CD14-positive monocyte (primary cell): ENCODE results near the gene RHOT1. TPM values are rescaled to one million over a fixed set of nuclear protein-coding genes. Genes with fewer than 3 reads are reported as not detected.
A peak's percentile ranks its signal among the peaks of the same experiment; 100 is the strongest.

Experiments used
- DNase-seq, 3 donors: peaks; one replicate each; pipeline ENCODE4 v3.0.0-alpha.2; 2011 to 2022
- H2AFZ ChIP-seq: 2 replicates; pipeline ENCODE4 v1.6.0; 2012; ENCODE audit warnings: mild to moderate bottlenecking, low read depth, low read length, inconsistent platforms; ENCODE audit not compliant: insufficient read depth, poor library complexity, severe bottlenecking
- H3K27ac ChIP-seq, 2 donors: 1 replicate in 1 of 2; 2 replicates in 1 of 2; pipeline ENCODE4 v1.5.1; 2012 to 2013; ENCODE audit warnings: low read length in 2 of 2, control low read depth in 1 of 2, inconsistent platforms in 1 of 2, low read depth in 1 of 2, mild to moderate bottlenecking in 1 of 2
- H3K27me3 ChIP-seq, 2 donors: one replicate each; pipeline versions ENCODE4 v1.6.0 to v1.6.1; 2011 to 2013; ENCODE audit warnings: low read length in 2 of 2; ENCODE audit not compliant: control insufficient read depth in 2 of 2, insufficient read depth in 2 of 2
- H3K36me3 ChIP-seq, 2 donors: replicated peaks in 1 of 2; 1 replicate in 1 of 2; 2 replicates in 1 of 2; pipeline versions ENCODE4 v1.5.1 to v1.6.1; 2012 to 2013; ENCODE audit warnings: low read length in 2 of 2, control low read depth in 1 of 2, inconsistent platforms in 1 of 2, mild to moderate bottlenecking in 1 of 2; ENCODE audit not compliant: insufficient read depth in 2 of 2, control insufficient read depth in 1 of 2
- H3K4me1 ChIP-seq, 2 donors: 1 replicate in 1 of 2; 2 replicates in 1 of 2; pipeline versions ENCODE4 v1.5.1 to v1.6.1; 2012 to 2013; ENCODE audit warnings: low read length in 2 of 2, control low read depth in 1 of 2, inconsistent platforms in 1 of 2, mild to moderate bottlenecking in 1 of 2, moderate library complexity in 1 of 2; ENCODE audit not compliant: insufficient read depth in 2 of 2, control insufficient read depth in 1 of 2
- H3K4me2 ChIP-seq: replicated peaks from 2 replicates; pipeline ENCODE3; 2012; ENCODE audit warnings: low read length, moderate library complexity, mild to moderate bottlenecking; ENCODE audit not compliant: poor library complexity, severe bottlenecking; ENCODE audit errors: extremely low read depth
- H3K4me3 ChIP-seq, 3 experiments: fragments of 200-600 bp in 1 of 3; sonication (generic) in 1 of 3; replicated peaks in 1 of 3; 1 replicate in 2 of 3; 2 replicates in 1 of 3; pipeline ENCODE4 v1.5.1; 2011 to 2013; ENCODE audit warnings: low read length in 3 of 3, mild to moderate bottlenecking in 3 of 3, control low read depth in 2 of 3, low read depth in 2 of 3, inconsistent platforms in 1 of 3, moderate library complexity in 1 of 3
- H3K79me2 ChIP-seq: 2 replicates; pipeline ENCODE4 v1.6.0; 2012; ENCODE audit warnings: mild to moderate bottlenecking, control low read depth, inconsistent platforms, low read length, moderate library complexity; ENCODE audit not compliant: insufficient read depth
- H3K9ac ChIP-seq: 2 replicates; pipeline ENCODE4 v1.6.0; 2017; ENCODE audit warnings: low read length, mild to moderate bottlenecking; ENCODE audit not compliant: insufficient read depth, poor library complexity, severe bottlenecking
- H3K9me3 ChIP-seq, 2 donors: replicated peaks in 1 of 2; 1 replicate in 1 of 2; 2 replicates in 1 of 2; pipeline versions ENCODE4 v1.5.1 to v1.6.1; 2012 to 2013; ENCODE audit warnings: low read length in 2 of 2, control low read depth in 1 of 2; ENCODE audit not compliant: control insufficient read depth in 1 of 2, insufficient read depth in 1 of 2
- H4K20me1 ChIP-seq: 2 replicates; pipeline ENCODE4 v1.6.0; 2012; ENCODE audit warnings: mild to moderate bottlenecking, low read length, control low read depth, moderate library complexity; ENCODE audit not compliant: insufficient read depth
- H3K27ac Mint-ChIP-seq, 7 donors: one replicate each; pipeline ENCODE4 v1.8.0; 2020; ENCODE audit warnings: mild to moderate bottlenecking in 7 of 7, mixed read lengths in 7 of 7, moderate library complexity in 6 of 7, inconsistent platforms in 2 of 7
- H3K27me3 Mint-ChIP-seq, 3 donors: one replicate each; pipeline ENCODE4 v1.8.0; 2021 to 2022; ENCODE audit warnings: low read depth in 3 of 3, mild to moderate bottlenecking in 3 of 3, mixed read lengths in 3 of 3, moderate library complexity in 3 of 3, inconsistent platforms in 1 of 3
- H3K36me3 Mint-ChIP-seq, 2 donors: one replicate each; pipeline ENCODE4 v1.8.0; 2020; ENCODE audit warnings: mixed read lengths in 2 of 2, inconsistent platforms in 1 of 2, mild to moderate bottlenecking in 1 of 2
- H3K4me1 Mint-ChIP-seq: one replicate; pipeline ENCODE4 v1.8.0; 2020; ENCODE audit warnings: mild to moderate bottlenecking, mixed read lengths
- H3K4me3 Mint-ChIP-seq, 2 donors: one replicate each; pipeline ENCODE4 v1.8.0; 2020; ENCODE audit warnings: mild to moderate bottlenecking in 2 of 2, mixed read lengths in 2 of 2, moderate library complexity in 1 of 2
- H3K9me3 Mint-ChIP-seq, 7 donors: one replicate each; pipeline ENCODE4 v1.8.0; 2020 to 2022; ENCODE audit warnings: mixed read lengths in 7 of 7, mild to moderate bottlenecking in 6 of 7, moderate library complexity in 6 of 7, inconsistent platforms in 2 of 7
- WGBS: methylation state at CpG from one replicate; pipeline ENCODE4 v1.1.5; 2013; ENCODE audit warnings: missing lambda C conversion rate; ENCODE audit not compliant: insufficient coverage; 5-methylcytosine and 5-hydroxymethylcytosine counted together
- intact Hi-C, 2 donors: fragments of 100-400 bp; cut with micrococcal nuclease; formaldehyde crosslinking; loops; one replicate each; pipeline versions ENCODE4 v1.15.0 to v1.15.1; 2023
- polyA plus RNA-seq, 3 donors: library from polyadenylated mRNA; depleted of rRNA in 1 of 3; unstranded in 2 of 3; stranded (reverse) in 1 of 3; fragments of 300-500 nt in 2 of 3; fragments of >200 nt in 1 of 3; fragmentation: Illumina TruSeq in 2 of 3; gene quantifications; 1 replicate in 2 of 3; 2 replicates in 1 of 3; pipeline ENCODE4 v1.2.3, GENCODE V29; 2012 to 2021
- TF ChIP-seq, protein P1 (sequence below): fragments of 200-600 bp; IDR thresholded peaks from one replicate; pipeline ENCODE4 v1.8.0; 2022; ENCODE audit warnings: antibody characterized with exemption, mild to moderate bottlenecking

Gene RHOT1
- polyA plus RNA-seq, 3 donors: 45.9 to 60.5 (median 51.9) TPM

- Mint-ChIP-seq H3K27ac (peak overlapping the region in 1 of 7 donors; percentile 47), H3K9me3 (peaks cover 0 to 24% (median 6%) of the 10 kb centered on the region in 7 donors), H3K4me1 (peaks cover 32% of the 10 kb centered on the region), H3K4me3 (peak overlapping the region in 1 of 2 donors; percentile 64), H3K36me3 (peaks cover 2 to 18% of the 10 kb centered on the region in 2 donors), H3K27me3 (peaks cover 75 to 88% (median 75%) of the 10 kb centered on the region in 3 donors)
- H3K79me2 ChIP-seq: no peaks in the 10 kb centered on the region
- intact Hi-C loops: loop anchor here in 1 of 2 donors (10.0 kb wide), 1 partner anchor 176 kb away; the partner anchor contains the start of gene PSMD11
- WGBS: 96% methylated on average over 5 of the region's 7 CpGs
- H3K36me3 ChIP-seq: no peaks in the 10 kb centered on the region
- no peak for DNase-seq
- H3K9ac ChIP-seq: no peak overlapping the region
- peaks cover 59 to 72% of the 10 kb centered on the region in 2 donors for H3K27me3 ChIP-seq
- no peak overlapping the region for H2AFZ ChIP-seq
- H3K4me3 ChIP-seq: no peak overlapping the region
- H3K4me2 ChIP-seq: no peak overlapping the region
- H4K20me1 ChIP-seq: no peaks in the 10 kb centered on the region
- no peak overlapping the region for H3K27ac ChIP-seq
- H3K9me3 ChIP-seq: peaks cover 0 to 10% of the 10 kb centered on the region in 2 donors
- TF ChIP-seq, protein P1, sequence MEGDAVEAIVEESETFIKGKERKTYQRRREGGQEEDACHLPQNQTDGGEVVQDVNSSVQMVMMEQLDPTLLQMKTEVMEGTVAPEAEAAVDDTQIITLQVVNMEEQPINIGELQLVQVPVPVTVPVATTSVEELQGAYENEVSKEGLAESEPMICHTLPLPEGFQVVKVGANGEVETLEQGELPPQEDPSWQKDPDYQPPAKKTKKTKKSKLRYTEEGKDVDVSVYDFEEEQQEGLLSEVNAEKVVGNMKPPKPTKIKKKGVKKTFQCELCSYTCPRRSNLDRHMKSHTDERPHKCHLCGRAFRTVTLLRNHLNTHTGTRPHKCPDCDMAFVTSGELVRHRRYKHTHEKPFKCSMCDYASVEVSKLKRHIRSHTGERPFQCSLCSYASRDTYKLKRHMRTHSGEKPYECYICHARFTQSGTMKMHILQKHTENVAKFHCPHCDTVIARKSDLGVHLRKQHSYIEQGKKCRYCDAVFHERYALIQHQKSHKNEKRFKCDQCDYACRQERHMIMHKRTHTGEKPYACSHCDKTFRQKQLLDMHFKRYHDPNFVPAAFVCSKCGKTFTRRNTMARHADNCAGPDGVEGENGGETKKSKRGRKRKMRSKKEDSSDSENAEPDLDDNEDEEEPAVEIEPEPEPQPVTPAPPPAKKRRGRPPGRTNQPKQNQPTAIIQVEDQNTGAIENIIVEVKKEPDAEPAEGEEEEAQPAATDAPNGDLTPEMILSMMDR: no peak
- peaks cover 14 to 25% of the 10 kb centered on the region in 2 donors for H3K4me1 ChIP-seq
These were observed 126.5 kb downstream of the RHOT1 start for GRCh38 chr17:32268734-32269288.

DNA sequence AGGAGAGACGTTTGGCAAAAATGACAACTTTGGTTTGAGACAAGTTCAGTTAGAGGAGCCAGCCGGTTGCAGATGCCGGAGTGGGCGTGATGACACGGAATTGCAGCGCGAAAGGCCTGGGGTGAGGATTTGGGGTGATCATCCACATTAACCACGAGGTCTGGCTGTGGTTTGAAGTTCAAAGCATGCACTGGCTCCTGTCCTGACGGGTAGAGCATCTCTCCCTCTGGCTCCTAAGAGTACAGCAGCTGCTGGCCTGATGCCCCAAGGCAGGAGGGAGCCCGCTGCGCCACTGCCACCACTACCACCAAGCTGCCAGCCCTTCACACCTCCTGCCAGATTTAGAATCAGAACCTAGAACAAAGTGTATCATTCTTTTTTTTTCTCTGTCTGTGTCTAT is 127.1 kb downstream of the RHOT1 start:
- TF ChIP-seq, protein P1: no peak
- Histone ChIP-seq H3K79me2 (no peaks in the 10 kb centered on the region), H2AFZ (no peak overlapping the region), H4K20me1 (no peaks in the 10 kb centered on the region), H3K4me1 (peaks cover 14 to 25% of the 10 kb centered on the region in 2 donors), H3K27me3 (peaks cover 54 to 70% of the 10 kb centered on the region in 2 donors), H3K9me3 (peaks cover 0 to 10% of the 10 kb centered on the region in 2 donors), H3K9ac (no peak overlapping the region), H3K4me3 (no peak overlapping the region), H3K4me2 (no peak overlapping the region), H3K27ac (no peak overlapping the region), H3K36me3 (no peaks in the 10 kb centered on the region)
- Mint-ChIP-seq H3K4me1 (peaks cover 37% of the 10 kb centered on the region), H3K36me3 (peaks cover 2 to 21% of the 10 kb centered on the region in 2 donors), H3K27ac (no peak overlapping the region), H3K4me3 (peak overlapping the region in 1 of 2 donors; percentile 64), H3K27me3 (peaks cover 71 to 84% (median 72%) of the 10 kb centered on the region in 3 donors), H3K9me3 (peaks cover 0 to 23% (median 6%) of the 10 kb centered on the region in 7 donors)
- intact Hi-C loops: loop anchor here in 1 of 2 donors (10.0 kb wide), 1 partner anchor 175 kb away; the partner anchor contains the start of gene PSMD11
- 50% methylated on average over 8 of the region's 11 CpGs for WGBS
- DNase-seq: no peak
